ENCODE measurements around the gene ASMTL. TPM values are rescaled to one million over a fixed set of nuclear protein-coding genes. Genes with fewer than 3 reads are reported as not detected.

The ASMTL gene
- total and polyA plus RNA-seq, 2 of the 13 experiments (the other 11 are each of a cell fraction or from before 2014, with no cell fraction given), result 5.6 to 16.3 TPM

DNA sequence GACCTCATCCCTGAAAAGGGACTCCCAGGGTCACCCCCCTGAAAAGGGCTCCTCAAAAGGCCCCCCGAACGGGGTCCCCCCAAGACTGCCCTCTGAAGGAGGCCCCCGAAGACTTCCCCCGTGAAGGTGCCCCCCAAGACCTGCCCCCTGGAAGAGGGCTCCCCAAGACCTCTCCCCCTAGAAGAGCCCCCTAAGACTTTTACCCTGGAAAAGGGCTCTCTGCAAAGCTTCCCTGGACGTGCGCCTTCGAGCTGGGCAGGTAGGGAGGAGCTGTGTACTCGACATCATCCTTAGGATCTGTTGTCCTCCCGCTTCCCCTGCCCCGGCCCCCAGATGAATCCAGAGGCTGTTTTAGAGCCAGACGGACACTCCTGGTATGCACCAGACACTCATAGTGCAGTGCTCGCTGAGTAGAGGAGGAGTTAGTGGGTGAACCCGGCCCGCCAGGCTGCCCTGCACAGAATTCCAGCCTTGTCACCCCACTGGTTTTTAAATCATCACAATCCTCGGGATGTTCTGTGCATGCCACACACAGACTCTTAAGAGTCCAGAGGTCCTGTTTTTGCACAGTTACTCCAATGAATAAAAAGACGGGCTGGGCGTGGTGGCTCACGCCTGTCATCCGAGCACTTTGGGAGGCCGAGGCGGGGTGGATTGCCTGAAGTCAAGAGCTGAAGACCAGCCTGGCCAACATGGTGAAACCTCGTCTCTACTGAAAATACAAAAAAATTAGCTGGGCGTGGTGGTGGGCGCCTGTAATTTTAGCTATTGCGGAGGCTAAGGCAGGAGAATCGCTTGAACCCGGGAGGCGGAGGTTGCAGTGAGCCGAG lies 55.1 kb downstream of the ASMTL start (continued):
- TF ChIP-seq, protein P1, sequence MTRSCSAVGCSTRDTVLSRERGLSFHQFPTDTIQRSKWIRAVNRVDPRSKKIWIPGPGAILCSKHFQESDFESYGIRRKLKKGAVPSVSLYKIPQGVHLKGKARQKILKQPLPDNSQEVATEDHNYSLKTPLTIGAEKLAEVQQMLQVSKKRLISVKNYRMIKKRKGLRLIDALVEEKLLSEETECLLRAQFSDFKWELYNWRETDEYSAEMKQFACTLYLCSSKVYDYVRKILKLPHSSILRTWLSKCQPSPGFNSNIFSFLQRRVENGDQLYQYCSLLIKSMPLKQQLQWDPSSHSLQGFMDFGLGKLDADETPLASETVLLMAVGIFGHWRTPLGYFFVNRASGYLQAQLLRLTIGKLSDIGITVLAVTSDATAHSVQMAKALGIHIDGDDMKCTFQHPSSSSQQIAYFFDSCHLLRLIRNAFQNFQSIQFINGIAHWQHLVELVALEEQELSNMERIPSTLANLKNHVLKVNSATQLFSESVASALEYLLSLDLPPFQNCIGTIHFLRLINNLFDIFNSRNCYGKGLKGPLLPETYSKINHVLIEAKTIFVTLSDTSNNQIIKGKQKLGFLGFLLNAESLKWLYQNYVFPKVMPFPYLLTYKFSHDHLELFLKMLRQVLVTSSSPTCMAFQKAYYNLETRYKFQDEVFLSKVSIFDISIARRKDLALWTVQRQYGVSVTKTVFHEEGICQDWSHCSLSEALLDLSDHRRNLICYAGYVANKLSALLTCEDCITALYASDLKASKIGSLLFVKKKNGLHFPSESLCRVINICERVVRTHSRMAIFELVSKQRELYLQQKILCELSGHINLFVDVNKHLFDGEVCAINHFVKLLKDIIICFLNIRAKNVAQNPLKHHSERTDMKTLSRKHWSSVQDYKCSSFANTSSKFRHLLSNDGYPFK (CRISPR knock-in tag; IDR thresholded peaks at IDR 0.05; ENCODE audit: borderline replicate concordance), result no peak
- TF ChIP-seq, protein P2, sequence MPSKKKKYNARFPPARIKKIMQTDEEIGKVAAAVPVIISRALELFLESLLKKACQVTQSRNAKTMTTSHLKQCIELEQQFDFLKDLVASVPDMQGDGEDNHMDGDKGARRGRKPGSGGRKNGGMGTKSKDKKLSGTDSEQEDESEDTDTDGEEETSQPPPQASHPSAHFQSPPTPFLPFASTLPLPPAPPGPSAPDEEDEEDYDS (CRISPR knock-in tag; IDR thresholded peaks at IDR 0.05), result no peak

DNA sequence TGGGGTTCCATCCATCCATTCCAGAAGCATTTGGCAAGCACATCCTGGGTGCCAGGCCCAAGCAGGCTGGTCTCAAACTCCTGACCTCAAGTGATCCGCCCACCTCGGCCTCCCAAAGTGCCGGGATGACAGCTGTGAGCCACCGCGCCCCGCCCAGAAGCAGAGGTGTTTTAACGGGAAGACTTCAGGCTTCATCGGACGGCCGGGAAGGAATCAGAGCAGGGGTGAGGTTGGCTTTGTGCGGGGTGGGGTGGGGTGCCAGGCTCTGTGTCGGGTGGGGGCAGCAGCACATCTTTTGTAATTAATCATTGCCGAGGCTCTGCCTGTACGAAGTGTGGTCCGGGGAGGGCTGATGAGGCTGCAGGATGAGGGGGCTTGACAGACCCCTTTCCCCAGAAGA lies 55.7 kb downstream of the ASMTL start:
- H3K9ac ChIP-seq (ENCODE audit: insufficient read depth, low read depth, low read length), result no peak overlapping the region
- FAIRE-seq (no peak), DNase-seq (ENCODE audit: low spot score) (no peak), ATAC-seq (no peak)
- no peaks in the 10 kb centered on the region for H3K27me3 ChIP-seq (ENCODE audit: control insufficient read depth in 1 of 2, insufficient read depth in 2 of 2, low read length in 2 of 2)
- peaks cover 14% of the 10 kb centered on the region for H3K79me2 ChIP-seq (ENCODE audit: insufficient read depth, low read length)
- in situ Hi-C loops (cut with HindIII; ENCODE audit: extremely low pct_ligation_motif_present, low pct_unique_long_range_greater_than_20kb) (no loop called here), intact Hi-C loops (cut with micrococcal nuclease; ENCODE audit: unreplicated experiment) (no loop called here)
- no peak overlapping the region for H3K4me2 ChIP-seq (ENCODE audit: low read depth, low read length)
- H3K36me3 ChIP-seq (replicated peaks in 1 of 2; ENCODE audit: control insufficient read depth in 1 of 2, insufficient read depth in 2 of 2, low read length in 2 of 2), result peaks cover 2 to 14% of the 10 kb centered on the region in 2 experiments; a peak in 3 of 5 replicates
- no TSS peak for BruUV-seq (replicated peaks)
- 90% methylated on average over 9 of the region's 15 CpGs for WGBS (ENCODE audit: low lambda C conversion rate)
- ChIA-PET CTCF (ENCODE audit: low intra/inter-chr PET ratio, low total read pairs) (no interaction called here), POLR2A (no interaction called here)
- H3K4me1 ChIP-seq (ENCODE audit: insufficient read depth, low read length), result peaks cover 34% of the 10 kb centered on the region
- H3K27ac ChIP-seq (ENCODE audit: extremely low read length, insufficient read depth, low read length), result no peak overlapping the region
- no peak overlapping the region for H3K4me3 ChIP-seq (replicated peaks in 1 of 3; ENCODE audit: insufficient read depth in 1 of 3, low read depth in 2 of 3, low read length in 3 of 3)
- H3K9me3 ChIP-seq (ENCODE audit: low read length), result no peaks in the 10 kb centered on the region
- no peak overlapping the region for H2AFZ ChIP-seq (ENCODE audit: low read length)
- peaks cover 11% of the 10 kb centered on the region; the same call in 1 of the 2 replicates for H4K20me1 ChIP-seq (ENCODE audit: insufficient read depth, low read length)
- TF ChIP-seq ZNF460 (CRISPR knock-in tag; IDR thresholded peaks at IDR 0.05; ENCODE audit: borderline replicate concordance) (no peak), RBAK (CRISPR knock-in tag; IDR thresholded peaks at IDR 0.05) (no peak), ZNF547 (CRISPR knock-in tag; IDR thresholded peaks at IDR 0.05) (no peak), ZNF543 (CRISPR knock-in tag; IDR thresholded peaks at IDR 0.05) (no peak), ZNF468 (CRISPR knock-in tag; IDR thresholded peaks at IDR 0.05) (no peak), ZZZ3 (CRISPR knock-in tag; IDR thresholded peaks at IDR 0.05; ENCODE audit: borderline replicate concordance) (no peak), ARNT2 (CRISPR knock-in tag; IDR thresholded peaks at IDR 0.05; ENCODE audit: low read depth) (no peak), HNRNPL (IDR thresholded peaks at IDR 0.05; ENCODE audit: low read depth, low read length) (no peak)
- TF ChIP-seq, protein P3, sequence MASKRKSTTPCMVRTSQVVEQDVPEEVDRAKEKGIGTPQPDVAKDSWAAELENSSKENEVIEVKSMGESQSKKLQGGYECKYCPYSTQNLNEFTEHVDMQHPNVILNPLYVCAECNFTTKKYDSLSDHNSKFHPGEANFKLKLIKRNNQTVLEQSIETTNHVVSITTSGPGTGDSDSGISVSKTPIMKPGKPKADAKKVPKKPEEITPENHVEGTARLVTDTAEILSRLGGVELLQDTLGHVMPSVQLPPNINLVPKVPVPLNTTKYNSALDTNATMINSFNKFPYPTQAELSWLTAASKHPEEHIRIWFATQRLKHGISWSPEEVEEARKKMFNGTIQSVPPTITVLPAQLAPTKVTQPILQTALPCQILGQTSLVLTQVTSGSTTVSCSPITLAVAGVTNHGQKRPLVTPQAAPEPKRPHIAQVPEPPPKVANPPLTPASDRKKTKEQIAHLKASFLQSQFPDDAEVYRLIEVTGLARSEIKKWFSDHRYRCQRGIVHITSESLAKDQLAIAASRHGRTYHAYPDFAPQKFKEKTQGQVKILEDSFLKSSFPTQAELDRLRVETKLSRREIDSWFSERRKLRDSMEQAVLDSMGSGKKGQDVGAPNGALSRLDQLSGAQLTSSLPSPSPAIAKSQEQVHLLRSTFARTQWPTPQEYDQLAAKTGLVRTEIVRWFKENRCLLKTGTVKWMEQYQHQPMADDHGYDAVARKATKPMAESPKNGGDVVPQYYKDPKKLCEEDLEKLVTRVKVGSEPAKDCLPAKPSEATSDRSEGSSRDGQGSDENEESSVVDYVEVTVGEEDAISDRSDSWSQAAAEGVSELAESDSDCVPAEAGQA (IDR thresholded peaks at IDR 0.05; ENCODE audit: low read depth), result no peak
- TF ChIP-seq, protein P3 (CRISPR knock-in tag; IDR thresholded peaks at IDR 0.05; ENCODE audit: borderline replicate concordance), result no peak
